Loucy (cell line): ENCODE results near the gene ZNF583.

Experiments used
- H2AFZ ChIP-seq: fragments of 200-600 bp; sonication (generic); 2 replicates; pipeline ENCODE4 v1.6.0; 2016; ENCODE audit warnings: antibody characterized with exemption, mild to moderate bottlenecking, low read length, moderate library complexity
- H3F3A ChIP-seq: fragments of 200-600 bp; 2 replicates; pipeline ENCODE4 v1.6.0; 2016; ENCODE audit warnings: antibody characterized with exemption, low read depth, mild to moderate bottlenecking
- H3K27me3 ChIP-seq: fragments of 200-600 bp; sonication (generic); 2 replicates; pipeline ENCODE4 v1.6.1; 2014; ENCODE audit warnings: low read length, mild to moderate bottlenecking; ENCODE audit not compliant: insufficient read depth, poor library complexity, severe bottlenecking
- H3K36me3 ChIP-seq: fragments of 200-600 bp; sonication (generic); 2 replicates; pipeline ENCODE4 v1.6.1; 2016; ENCODE audit warnings: low read length; ENCODE audit not compliant: insufficient read depth
- H3K4me1 ChIP-seq: fragments of 200-600 bp; sonication (generic); 2 replicates; pipeline ENCODE4 v1.5.1; 2014; ENCODE audit warnings: low read length, mild to moderate bottlenecking; ENCODE audit not compliant: insufficient read depth, poor library complexity, severe bottlenecking
- H3K4me2 ChIP-seq: fragments of 200-600 bp; sonication (generic); 2 replicates; pipeline ENCODE4 v1.6.0; 2014; ENCODE audit warnings: antibody characterized with exemption, low read length, low read depth, mild to moderate bottlenecking; ENCODE audit not compliant: poor library complexity, severe bottlenecking
- H3K4me3 ChIP-seq: fragments of 200-600 bp; sonication (generic); 2 replicates; pipeline ENCODE4 v1.5.1; 2014; ENCODE audit warnings: low read length, mild to moderate bottlenecking, mixed read lengths; ENCODE audit not compliant: poor library complexity, severe bottlenecking
- H3K79me2 ChIP-seq: fragments of 200-600 bp; sonication (generic); 2 replicates; pipeline ENCODE4 v1.6.1; 2014; ENCODE audit warnings: low read length; ENCODE audit not compliant: insufficient read depth
- H3K9ac ChIP-seq: fragments of 200-600 bp; sonication (generic); 2 replicates; pipeline ENCODE4 v1.6.0; 2014; ENCODE audit warnings: mild to moderate bottlenecking, low read depth, low read length, moderate library complexity; ENCODE audit not compliant: poor library complexity, severe bottlenecking
- H3K9me2 ChIP-seq: fragments of 200-600 bp; sonication (generic); replicated peaks from 2 replicates; pipeline ENCODE4 v1.6.1; 2016; ENCODE audit warnings: low read depth, low read length, mixed read lengths
- H3K9me3 ChIP-seq: fragments of 200-600 bp; sonication (generic); 2 replicates; pipeline ENCODE4 v1.6.1; 2014; ENCODE audit warnings: mild to moderate bottlenecking, antibody characterized with exemption, low read length, low read depth; ENCODE audit not compliant: insufficient read depth
- H4K20me1 ChIP-seq: fragments of 200-600 bp; sonication (generic); 2 replicates; pipeline ENCODE4 v1.6.0; 2014; ENCODE audit warnings: antibody characterized with exemption, low read length, mild to moderate bottlenecking; ENCODE audit not compliant: insufficient read depth, poor library complexity, severe bottlenecking
- CTCF ChIP-seq: fragments of 200-600 bp; sonication (generic); conservative IDR thresholded peaks from 2 replicates; pipeline ENCODE4 v1.5.1; 2014; ENCODE audit warnings: mild to moderate bottlenecking, antibody characterized with exemption, low read length
- EZH2phosphoT487 ChIP-seq: fragments of 200-600 bp; IDR thresholded peaks from 2 replicates; pipeline ENCODE4 v1.6.1; 2018; ENCODE audit warnings: antibody characterized with exemption, mild to moderate bottlenecking, moderate library complexity, borderline replicate concordance

ZNF583 gene

GRCh38 chr19:56372281-56372680, 31.9 kb upstream of the ZNF583 start:
- Histone ChIP-seq H3K4me2 (no peak overlapping the region), H4K20me1 (peaks cover 12% of the 10 kb centered on the region), H3K4me1 (peaks cover 30% of the 10 kb centered on the region), H3F3A (no peaks in the 10 kb centered on the region), H2AFZ (no peak overlapping the region), H3K4me3 (no peak overlapping the region), H3K9me3 (0 out of 2 replicates have a peak, but pooled peaks cover 4% of the 10 kb centered on the region), H3K36me3 (peaks cover 44% of the 10 kb centered on the region), H3K79me2 (peaks cover 30% of the 10 kb centered on the region), H3K27me3 (no peaks in the 10 kb centered on the region), H3K9ac (no peak overlapping the region), H3K9me2 (no peaks in the 10 kb centered on the region)
- TF ChIP-seq EZH2phosphoT487 (no peak), CTCF (no peak)

- Histone ChIP-seq H3F3A (no peaks in the 10 kb centered on the region), H3K9me3 (0 out of 2 replicates have a peak, but pooled peaks cover 9% of the 10 kb centered on the region)
Observed at GRCh38 chr19:56377105-56377924, 26.8 kb upstream of the ZNF583 start.

GRCh38 chr19:56383826-56384605, 20.1 kb upstream of the ZNF583 start:
- H3K9me3 ChIP-seq, result no peaks in the 10 kb centered on the region
- no peaks in the 10 kb centered on the region for H3K36me3 ChIP-seq
- H3F3A ChIP-seq, result no peaks in the 10 kb centered on the region
- H3K4me2 ChIP-seq, result no peak overlapping the region
- H3K79me2 ChIP-seq, result no peaks in the 10 kb centered on the region
- no peaks in the 10 kb centered on the region for H3K4me1 ChIP-seq
- H2AFZ ChIP-seq, result no peak overlapping the region
- H3K9me2 ChIP-seq, result no peaks in the 10 kb centered on the region
- H3K4me3 ChIP-seq, result no peak overlapping the region
- no peaks in the 10 kb centered on the region for H4K20me1 ChIP-seq
- H3K9ac ChIP-seq, result no peak overlapping the region
- H3K27me3 ChIP-seq, result no peaks in the 10 kb centered on the region
- TF ChIP-seq EZH2phosphoT487 (no peak), CTCF (no peak)

More at GRCh38 chr19:56377105-56377924, 26.8 kb upstream of the ZNF583 start:
- no peak overlapping the region for H3K4me3 ChIP-seq
- no peak overlapping the region for H2AFZ ChIP-seq
- H3K27me3 ChIP-seq, result no peaks in the 10 kb centered on the region
- TF ChIP-seq CTCF (no peak), EZH2phosphoT487 (no peak)
- no peak overlapping the region for H3K4me2 ChIP-seq
- H3K36me3 ChIP-seq, result peaks cover 50% of the 10 kb centered on the region
- no peak overlapping the region for H3K9ac ChIP-seq
- no peaks in the 10 kb centered on the region for H3K9me2 ChIP-seq
- H3K4me1 ChIP-seq, result no peaks in the 10 kb centered on the region
- no peaks in the 10 kb centered on the region for H3K79me2 ChIP-seq
- H4K20me1 ChIP-seq, result no peaks in the 10 kb centered on the region
